MM.1S (cell line): ENCODE results near the gene PSMD1.

ENCODE experiments used
- DNase-seq: peaks from one replicate; pipeline ENCODE4 v3.0.0-alpha.2; 2015
- H2AFZ ChIP-seq: fragments of 300-600 bp; sonication (generic); 2 replicates; pipeline ENCODE4 v1.6.0; 2016; ENCODE audit warnings: antibody characterized with exemption, low read length
- H3F3A ChIP-seq: fragments of 300-600 bp; sonication (generic); 2 replicates; pipeline ENCODE4 v1.6.1; 2016; ENCODE audit warnings: mild to moderate bottlenecking, antibody characterized with exemption, low read length, moderate library complexity, mixed read lengths; ENCODE audit not compliant: insufficient read depth
- H3K27ac ChIP-seq: fragments of 300-600 bp; sonication (generic); 2 replicates; pipeline ENCODE4 v1.5.1; 2016; ENCODE audit warnings: mild to moderate bottlenecking, low read length
- H3K27me3 ChIP-seq: fragments of 300-600 bp; sonication (generic); replicated peaks from 2 replicates; pipeline ENCODE4 v1.6.0; 2016; ENCODE audit warnings: low read length; ENCODE audit not compliant: insufficient read depth
- H3K36me3 ChIP-seq: fragments of 300-600 bp; sonication (generic); replicated peaks from 2 replicates; pipeline ENCODE4 v1.6.1; 2016; ENCODE audit warnings: mild to moderate bottlenecking, low read length, mixed read lengths; ENCODE audit not compliant: insufficient read depth
- H3K4me1 ChIP-seq: fragments of 300-600 bp; sonication (generic); 2 replicates; pipeline ENCODE4 v1.6.1; 2016; ENCODE audit warnings: low read length, mixed read lengths
- H3K4me2 ChIP-seq: fragments of 300-600 bp; sonication (generic); 2 replicates; pipeline ENCODE4 v1.6.0; 2016; ENCODE audit warnings: low read depth, low read length
- H3K4me3 ChIP-seq: fragments of 300-600 bp; sonication (generic); 2 replicates; pipeline ENCODE4 v1.5.1; 2016; ENCODE audit warnings: low read length, mixed read lengths
- H3K79me2 ChIP-seq: fragments of 300-600 bp; sonication (generic); 2 replicates; pipeline ENCODE4 v1.6.1; 2016; ENCODE audit warnings: mixed run types, low read length, mixed read lengths
- H3K9ac ChIP-seq: fragments of 300-600 bp; sonication (generic); 2 replicates; pipeline ENCODE4 v1.6.1; 2016; ENCODE audit warnings: low read length, mixed read lengths
- H3K9me2 ChIP-seq: fragments of 300-600 bp; sonication (generic); replicated peaks from 2 replicates; pipeline ENCODE4 v1.6.1; 2016; ENCODE audit warnings: mild to moderate bottlenecking, low read length, mixed read lengths; ENCODE audit not compliant: insufficient read depth
- H3K9me3 ChIP-seq: fragments of 300-600 bp; sonication (generic); replicated peaks from 2 replicates; pipeline ENCODE4 v1.6.1; 2016; ENCODE audit warnings: mild to moderate bottlenecking, low read length, mixed read lengths; ENCODE audit not compliant: insufficient read depth
- H4K20me1 ChIP-seq: fragments of 300-600 bp; sonication (generic); 2 replicates; pipeline ENCODE4 v1.6.1; 2016; ENCODE audit warnings: mild to moderate bottlenecking, low read length, moderate library complexity, mixed read lengths; ENCODE audit not compliant: insufficient read depth
- CTCF ChIP-seq: fragments of 300-600 bp; sonication (generic); IDR thresholded peaks from 2 replicates; pipeline ENCODE4 v1.5.1; 2016; ENCODE audit warnings: antibody characterized with exemption, low read length, mixed read lengths
- EZH2 ChIP-seq: fragments of 300-600 bp; sonication (generic); optimal IDR thresholded peaks from 2 replicates; pipeline ENCODE3; 2017; ENCODE audit warnings: low read depth, mild to moderate bottlenecking, antibody characterized with exemption, low read length, mixed read lengths
- EZH2phosphoT487 ChIP-seq: fragments of 300-600 bp; sonication (generic); IDR thresholded peaks from 2 replicates; pipeline ENCODE4 v1.6.1; 2018; ENCODE audit warnings: antibody characterized with exemption, low read length

PSMD1 gene

GRCh38 chr2:231069379-231070054 lies 12.8 kb downstream of the PSMD1 start:
- Histone ChIP-seq H3K27ac (no peak overlapping the region), H3K4me1 (no peaks in the 10 kb centered on the region), H3F3A (0 out of 2 replicates have a peak, but pooled peaks cover 2% of the 10 kb centered on the region), H3K4me3 (no peak overlapping the region), H3K9me3 (no peaks in the 10 kb centered on the region), H3K27me3 (no peaks in the 10 kb centered on the region), H4K20me1 (no peaks in the 10 kb centered on the region; the same call in 1 of the 2 replicates), H2AFZ (no peak overlapping the region), H3K9ac (no peak overlapping the region), H3K9me2 (no peaks in the 10 kb centered on the region), H3K36me3 (peaks cover 15% of the 10 kb centered on the region), H3K79me2 (peaks cover 41% of the 10 kb centered on the region), H3K4me2 (no peak overlapping the region)
- no peak for DNase-seq
- no peak for TF ChIP-seq EZH2
- no peak for TF ChIP-seq CTCF
- no peak for TF ChIP-seq EZH2phosphoT487

- Histone ChIP-seq H3K4me3 (no peak overlapping the region), H3K4me2 (no peak overlapping the region), H3K27ac (no peak overlapping the region), H4K20me1 (no peaks in the 10 kb centered on the region), H3K27me3 (no peaks in the 10 kb centered on the region), H3F3A (no peaks in the 10 kb centered on the region), H3K9ac (no peak overlapping the region), H3K4me1 (no peaks in the 10 kb centered on the region), H3K36me3 (peaks cover 22% of the 10 kb centered on the region; the same call in 1 of the 2 replicates), H3K79me2 (no peaks in the 10 kb centered on the region), H2AFZ (no peak overlapping the region), H3K9me3 (no peaks in the 10 kb centered on the region), H3K9me2 (no peaks in the 10 kb centered on the region)
- no peak for DNase-seq
- TF ChIP-seq EZH2 (no peak), CTCF (no peak), EZH2phosphoT487 (no peak)
These were observed 27.9 kb downstream of the PSMD1 start for GRCh38 chr2:231084565-231084964.

GRCh38 chr2:231088754-231089153 lies 32.1 kb downstream of the PSMD1 start:
- H3K9ac ChIP-seq: no peak overlapping the region
- H4K20me1 ChIP-seq: no peaks in the 10 kb centered on the region
- no peaks in the 10 kb centered on the region for H3K4me1 ChIP-seq
- TF ChIP-seq CTCF (no peak), EZH2phosphoT487 (no peak), EZH2 (no peak)
- no peaks in the 10 kb centered on the region for H3K27me3 ChIP-seq
- H3K4me2 ChIP-seq: no peak overlapping the region
- H3K4me3 ChIP-seq: no peak overlapping the region
- peaks cover 13% of the 10 kb centered on the region for H3K79me2 ChIP-seq
- H3K36me3 ChIP-seq: peaks cover 7% of the 10 kb centered on the region; the same call in 1 of the 2 replicates
- no peaks in the 10 kb centered on the region for H3K9me3 ChIP-seq
- DNase-seq: no peak
- H3F3A ChIP-seq: no peaks in the 10 kb centered on the region
- no peak overlapping the region for H3K27ac ChIP-seq
- H3K9me2 ChIP-seq: no peaks in the 10 kb centered on the region
- no peak overlapping the region for H2AFZ ChIP-seq
